Caco-2 (cell line): ENCODE data around the gene PKDREJ. TPM values are rescaled to one million over a fixed set of nuclear protein-coding genes. Genes with fewer than 3 reads are reported as not detected.

ENCODE experiments used
- BruUV-seq: library from RNA; stranded (reverse); fragments of 400-500 nt; replicated peaks from 2 replicates; lab custom pipeline; 2021; lab: Mats Ljungman, UMichigan
- CTCF ChIA-PET: fragments of 300-600 bp; sonication (Branson Sonifier 250); formaldehyde crosslinking; loops from one replicate; lab custom pipeline; 2022; ENCODE audit warnings: antibody characterized with exemption; lab: Charles Lee
- POLR2A ChIA-PET: fragments of 300-600 bp; sonication (Branson Sonifier 250); formaldehyde crosslinking; loops from one replicate; lab custom pipeline; 2022; ENCODE audit warnings: antibody characterized with exemption; lab: Charles Lee
- DNase-seq, 2 experiments: peaks; one replicate each; pipeline versions ENCODE4 v3.0.0 to v3.0.0-alpha.2; 2020 to 2022
- H3K27me3 ChIP-seq: replicated peaks from 2 replicates; pipeline ENCODE4 v1.6.0; 2011; ENCODE audit warnings: low read length; ENCODE audit not compliant: control insufficient read depth, insufficient read depth
- H3K36me3 ChIP-seq: 2 replicates; pipeline ENCODE4 v1.5.1; 2011; ENCODE audit warnings: low read length; ENCODE audit not compliant: control insufficient read depth, insufficient read depth
- H3K4me1 ChIP-seq: fragments of 250-450 bp; sonication (Bioruptor Pico); 2 replicates; pipeline ENCODE4 v1.5.1; 2020; ENCODE audit warnings: mild to moderate bottlenecking
- H3K4me3 ChIP-seq: 2 replicates; pipeline ENCODE4 v1.5.1; 2011; ENCODE audit warnings: low read depth, mild to moderate bottlenecking, control low read depth, low read length
- H3K9me3 ChIP-seq: fragments of 250-450 bp; sonication (Bioruptor Pico); 2 replicates; pipeline ENCODE4 v1.5.1; 2020; ENCODE audit warnings: mild to moderate bottlenecking, moderate library complexity
- H3K27ac Mint-ChIP-seq: one replicate; pipeline ENCODE4 v1.8.0; 2022; ENCODE audit warnings: mixed read lengths; ENCODE audit not compliant: unreplicated experiment
- H3K27me3 Mint-ChIP-seq: one replicate; pipeline ENCODE4 v1.8.0; 2022; ENCODE audit warnings: mixed read lengths; ENCODE audit not compliant: insufficient read depth, unreplicated experiment
- H3K36me3 Mint-ChIP-seq: one replicate; pipeline ENCODE4 v1.8.0; 2022; ENCODE audit warnings: mild to moderate bottlenecking, mixed read lengths; ENCODE audit not compliant: insufficient read depth, unreplicated experiment
- H3K4me1 Mint-ChIP-seq: one replicate; pipeline ENCODE4 v1.8.0; 2022; ENCODE audit warnings: low read depth, mixed read lengths; ENCODE audit not compliant: unreplicated experiment
- H3K4me3 Mint-ChIP-seq: one replicate; pipeline ENCODE4 v1.8.0; 2022; ENCODE audit warnings: mild to moderate bottlenecking, moderate library complexity, mixed read lengths; ENCODE audit not compliant: unreplicated experiment
- H3K9me3 Mint-ChIP-seq: one replicate; pipeline ENCODE4 v1.8.0; 2022; ENCODE audit warnings: mixed read lengths; ENCODE audit not compliant: unreplicated experiment
- intact Hi-C: fragments of 100-400 bp; cut with micrococcal nuclease; formaldehyde crosslinking; loops from one replicate; pipeline ENCODE4 v1.10.0; 2022; ENCODE audit not compliant: unreplicated experiment
- total RNA-seq: library from RNA; stranded (reverse); gene quantifications from 2 replicates; pipeline ENCODE4 v1.2.3, GENCODE V29; 2022
- TF ChIP-seq, protein P1 (sequence below), 2 experiments: fragments of 200-600 bp in 1 of 2; IDR thresholded peaks; 1 replicate in 1 of 2; 2 replicates in 1 of 2; pipeline versions ENCODE4 v1.5.1 to v1.8.0; 2011 to 2022; ENCODE audit warnings: antibody characterized with exemption in 1 of 2, control low read depth in 1 of 2, inconsistent platforms in 1 of 2, low read depth in 1 of 2, low read length in 1 of 2, mild to moderate bottlenecking in 1 of 2, moderate library complexity in 1 of 2; ENCODE audit not compliant: insufficient read depth in 1 of 2, severe bottlenecking in 1 of 2, unreplicated experiment in 1 of 2

The PKDREJ gene
- total RNA-seq, 1 experiment from 2014 or later: not detected

DNA sequence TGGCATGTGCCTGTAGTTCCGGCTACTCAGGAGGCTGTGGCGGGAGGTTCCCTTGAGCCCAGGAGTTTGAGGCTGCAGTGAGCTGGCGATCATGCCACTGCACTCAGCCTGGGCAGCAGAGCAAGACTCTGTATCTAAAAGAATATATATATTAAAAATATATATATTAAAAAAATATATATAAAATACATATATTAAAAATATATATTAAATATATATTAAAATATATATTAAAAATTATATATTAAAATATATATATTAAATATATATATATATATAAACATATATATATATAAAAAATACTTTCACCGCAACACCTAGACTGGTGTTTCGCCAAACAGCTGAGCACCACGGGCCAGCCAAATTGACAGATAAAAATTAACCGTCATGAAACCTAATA is 13.4 kb upstream of the PKDREJ start:
- Mint-ChIP-seq H3K4me1 (peaks cover 5% of the 10 kb centered on the region), H3K36me3 (peaks cover 47% of the 10 kb centered on the region), H3K27ac (no peak overlapping the region), H3K4me3 (no peak overlapping the region), H3K27me3 (no peaks in the 10 kb centered on the region), H3K9me3 (no peaks in the 10 kb centered on the region)
- no peak for DNase-seq
- intact Hi-C loops: no loop called here
- CTCF ChIA-PET: no interaction called here
- Histone ChIP-seq H3K36me3 (peaks cover 14% of the 10 kb centered on the region), H3K4me1 (no peaks in the 10 kb centered on the region), H3K27me3 (no peaks in the 10 kb centered on the region), H3K9me3 (no peaks in the 10 kb centered on the region), H3K4me3 (no peak overlapping the region)
- no TSS peak for BruUV-seq
- TF ChIP-seq, protein P1, sequence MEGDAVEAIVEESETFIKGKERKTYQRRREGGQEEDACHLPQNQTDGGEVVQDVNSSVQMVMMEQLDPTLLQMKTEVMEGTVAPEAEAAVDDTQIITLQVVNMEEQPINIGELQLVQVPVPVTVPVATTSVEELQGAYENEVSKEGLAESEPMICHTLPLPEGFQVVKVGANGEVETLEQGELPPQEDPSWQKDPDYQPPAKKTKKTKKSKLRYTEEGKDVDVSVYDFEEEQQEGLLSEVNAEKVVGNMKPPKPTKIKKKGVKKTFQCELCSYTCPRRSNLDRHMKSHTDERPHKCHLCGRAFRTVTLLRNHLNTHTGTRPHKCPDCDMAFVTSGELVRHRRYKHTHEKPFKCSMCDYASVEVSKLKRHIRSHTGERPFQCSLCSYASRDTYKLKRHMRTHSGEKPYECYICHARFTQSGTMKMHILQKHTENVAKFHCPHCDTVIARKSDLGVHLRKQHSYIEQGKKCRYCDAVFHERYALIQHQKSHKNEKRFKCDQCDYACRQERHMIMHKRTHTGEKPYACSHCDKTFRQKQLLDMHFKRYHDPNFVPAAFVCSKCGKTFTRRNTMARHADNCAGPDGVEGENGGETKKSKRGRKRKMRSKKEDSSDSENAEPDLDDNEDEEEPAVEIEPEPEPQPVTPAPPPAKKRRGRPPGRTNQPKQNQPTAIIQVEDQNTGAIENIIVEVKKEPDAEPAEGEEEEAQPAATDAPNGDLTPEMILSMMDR (IDR thresholded peaks at IDR 0.05; ENCODE audit: insufficient read depth in 1 of 2, low read depth in 1 of 2, low read length in 1 of 2, severe bottlenecking in 1 of 2, unreplicated experiment in 1 of 2): no peak
- POLR2A ChIA-PET: no interaction called here

DNA sequence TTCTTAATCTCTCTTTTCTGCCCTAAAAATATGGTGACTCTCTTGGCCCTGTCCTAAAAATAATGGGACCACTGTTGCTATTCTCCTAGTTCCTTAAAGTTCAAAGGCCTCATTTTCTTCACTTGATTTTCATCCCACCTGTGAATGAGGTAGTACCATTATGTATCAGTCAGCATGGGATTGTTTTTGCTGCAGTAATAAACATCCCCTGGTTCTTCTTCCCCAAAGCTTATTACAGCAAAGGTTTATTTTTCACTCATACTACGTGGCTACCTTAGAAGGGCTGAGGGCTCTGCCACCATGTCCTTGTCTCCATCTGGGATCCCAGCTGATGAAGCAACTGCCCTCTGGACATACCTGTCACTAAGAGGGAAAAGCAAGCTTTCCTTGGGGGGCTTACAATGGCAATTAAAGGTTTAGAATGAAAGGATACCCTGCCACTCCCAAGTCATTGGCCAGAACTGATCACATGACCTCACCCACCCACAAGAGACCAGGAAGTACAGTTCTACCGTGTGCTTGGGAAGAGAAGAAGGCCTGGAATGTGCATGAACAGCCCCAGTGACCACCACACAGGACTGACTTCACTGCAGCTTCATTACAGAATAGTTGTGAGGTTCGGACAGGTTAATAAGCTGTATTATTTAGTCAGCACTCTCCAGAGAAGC is 12.4 kb upstream of the PKDREJ start:
- no peaks in the 10 kb centered on the region for H3K9me3 Mint-ChIP-seq
- TF ChIP-seq, protein P1 (IDR thresholded peaks at IDR 0.05; ENCODE audit: insufficient read depth in 1 of 2, low read depth in 1 of 2, low read length in 1 of 2, severe bottlenecking in 1 of 2, unreplicated experiment in 1 of 2): no peak
- H3K4me3 Mint-ChIP-seq: no peak overlapping the region
- Histone ChIP-seq H3K36me3 (peaks cover 11% of the 10 kb centered on the region), H3K4me1 (no peaks in the 10 kb centered on the region), H3K9me3 (no peaks in the 10 kb centered on the region), H3K4me3 (no peak overlapping the region), H3K27me3 (no peaks in the 10 kb centered on the region)
- H3K27ac Mint-ChIP-seq: no peak overlapping the region
- peaks cover 47% of the 10 kb centered on the region for H3K36me3 Mint-ChIP-seq
- ChIA-PET CTCF (no interaction called here), POLR2A (no interaction called here)
- H3K27me3 Mint-ChIP-seq: no peaks in the 10 kb centered on the region
- no peak for DNase-seq
- H3K4me1 Mint-ChIP-seq: peaks cover 5% of the 10 kb centered on the region
- BruUV-seq: no TSS peak
- intact Hi-C loops: no loop called here

- POLR2A ChIA-PET: no interaction called here
- H3K4me1 Mint-ChIP-seq: peaks cover 5% of the 10 kb centered on the region
- H3K27me3 Mint-ChIP-seq: no peaks in the 10 kb centered on the region
- Histone ChIP-seq H3K9me3 (no peaks in the 10 kb centered on the region), H3K27me3 (no peaks in the 10 kb centered on the region), H3K4me3 (no peak overlapping the region), H3K36me3 (peaks cover 8% of the 10 kb centered on the region), H3K4me1 (no peaks in the 10 kb centered on the region)
- BruUV-seq: no TSS peak
- no peaks in the 10 kb centered on the region for H3K9me3 Mint-ChIP-seq
- no peak for DNase-seq
- CTCF ChIA-PET: no interaction called here
- TF ChIP-seq, protein P1 (IDR thresholded peaks at IDR 0.05; ENCODE audit: insufficient read depth in 1 of 2, low read depth in 1 of 2, low read length in 1 of 2, severe bottlenecking in 1 of 2, unreplicated experiment in 1 of 2): no peak
- intact Hi-C loops: no loop called here
- H3K36me3 Mint-ChIP-seq: peaks cover 47% of the 10 kb centered on the region
- H3K4me3 Mint-ChIP-seq: no peak overlapping the region
- H3K27ac Mint-ChIP-seq: no peak overlapping the region
Measured at GRCh38 chr22:46274381-46274780, 11.2 kb upstream of the PKDREJ start.
